ENCODE data around the gene PDE10A.

The PDE10A gene

DNA sequence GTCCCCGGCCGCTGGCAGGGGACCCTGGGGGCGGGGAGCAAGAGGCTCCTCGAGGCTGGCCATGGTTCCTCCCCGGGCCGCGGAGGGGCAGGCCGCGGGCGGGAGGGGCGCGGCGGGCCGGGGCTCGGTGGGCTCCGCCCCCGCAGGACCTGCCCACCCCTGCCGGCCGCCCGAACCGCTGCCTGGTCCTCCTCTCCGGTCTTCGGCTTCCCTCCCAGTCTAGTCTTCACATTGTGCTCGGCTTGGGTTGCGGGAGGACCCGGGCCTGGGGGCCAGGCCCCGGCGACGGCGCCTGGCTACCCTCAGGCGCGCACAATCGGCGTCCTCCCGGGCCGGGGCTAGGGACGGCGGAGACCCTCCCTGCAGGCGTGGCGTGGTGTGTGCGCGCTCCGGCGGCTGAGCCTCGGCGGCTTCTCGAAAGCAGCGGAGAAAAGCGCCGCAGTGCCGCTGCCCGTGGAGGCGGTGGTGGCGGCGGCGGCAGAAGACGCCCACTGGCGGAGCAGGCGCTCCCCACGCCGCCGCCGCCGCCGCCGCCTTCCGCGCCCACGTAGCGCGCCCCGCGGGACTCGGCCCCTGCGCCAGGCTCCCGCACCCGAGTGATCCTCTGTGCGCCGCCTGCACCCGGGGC lies at the start of gene PDE10A:
TSS of gene PDE10A (minus strand) at position 493 of the 628 bp plus-strand sequence. CDS start at position 63, 430 bp downstream.
- peak; percentile 49 for DNase-seq (ENCODE audit: low read depth, low spot score)

DNA sequence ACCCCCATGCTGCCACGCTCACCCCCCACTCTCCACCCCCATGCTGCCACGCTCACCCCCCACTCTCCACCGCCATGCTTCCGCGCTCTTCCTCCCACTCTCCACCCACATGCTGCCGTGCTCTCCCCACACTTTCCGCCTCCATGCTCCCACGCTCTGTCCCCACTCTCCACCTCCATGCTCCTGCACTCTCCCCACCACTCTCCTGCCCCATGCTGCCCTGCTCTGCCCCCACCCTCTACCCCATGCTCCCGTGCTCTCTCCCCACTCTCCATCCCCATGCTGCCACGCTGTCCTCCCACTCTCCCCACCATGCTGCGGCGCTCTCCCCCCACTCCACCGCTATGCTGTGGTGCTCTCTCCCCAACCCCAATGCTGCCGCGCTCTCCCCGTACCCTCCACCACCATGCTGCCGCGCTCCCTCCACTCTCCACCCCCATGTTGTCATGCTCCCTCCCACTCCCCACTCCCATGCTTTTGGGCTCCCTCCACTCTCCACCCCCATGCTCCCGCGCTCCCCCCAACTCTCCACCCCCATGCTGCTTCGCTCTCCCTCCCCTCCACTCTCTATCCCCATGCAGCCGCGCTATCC lies 46.0 kb upstream of the PDE10A start:
- no peak for DNase-seq (ENCODE audit: low read depth, low spot score)

- no peak for DNase-seq (ENCODE audit: low read depth, low spot score)
Observed at GRCh38 chr6:165707067-165707853, 44.2 kb upstream of the PDE10A start.

DNA sequence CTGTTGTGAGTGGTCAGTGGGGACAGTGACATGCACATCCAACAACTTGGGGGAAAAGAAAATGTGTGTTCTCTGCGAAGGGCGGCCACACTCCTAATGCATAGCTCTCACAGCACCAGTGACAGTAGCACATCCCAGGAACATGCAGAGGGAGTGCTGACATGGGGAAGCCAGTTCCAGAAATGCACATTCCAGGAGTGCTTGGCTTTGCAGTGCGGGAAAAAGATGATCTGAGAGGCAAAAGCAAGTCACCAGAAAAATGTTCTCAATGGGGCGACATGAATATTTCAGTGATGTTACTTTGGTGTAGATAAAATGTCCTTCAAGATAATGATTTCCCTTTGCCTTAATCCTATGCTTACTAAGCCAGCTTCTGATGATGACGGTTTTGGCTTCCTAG lies 42.9 kb upstream of the PDE10A start:
- no peak for DNase-seq (ENCODE audit: low read depth, low spot score)

- no peak for DNase-seq (ENCODE audit: low read depth, low spot score)
Observed at GRCh38 chr6:165704045-165704748, 41.2 kb upstream of the PDE10A start.

- DNase-seq (ENCODE audit: low read depth, low spot score): no peak
Observed at GRCh38 chr6:165702669-165703068, 39.6 kb upstream of the PDE10A start.

DNA sequence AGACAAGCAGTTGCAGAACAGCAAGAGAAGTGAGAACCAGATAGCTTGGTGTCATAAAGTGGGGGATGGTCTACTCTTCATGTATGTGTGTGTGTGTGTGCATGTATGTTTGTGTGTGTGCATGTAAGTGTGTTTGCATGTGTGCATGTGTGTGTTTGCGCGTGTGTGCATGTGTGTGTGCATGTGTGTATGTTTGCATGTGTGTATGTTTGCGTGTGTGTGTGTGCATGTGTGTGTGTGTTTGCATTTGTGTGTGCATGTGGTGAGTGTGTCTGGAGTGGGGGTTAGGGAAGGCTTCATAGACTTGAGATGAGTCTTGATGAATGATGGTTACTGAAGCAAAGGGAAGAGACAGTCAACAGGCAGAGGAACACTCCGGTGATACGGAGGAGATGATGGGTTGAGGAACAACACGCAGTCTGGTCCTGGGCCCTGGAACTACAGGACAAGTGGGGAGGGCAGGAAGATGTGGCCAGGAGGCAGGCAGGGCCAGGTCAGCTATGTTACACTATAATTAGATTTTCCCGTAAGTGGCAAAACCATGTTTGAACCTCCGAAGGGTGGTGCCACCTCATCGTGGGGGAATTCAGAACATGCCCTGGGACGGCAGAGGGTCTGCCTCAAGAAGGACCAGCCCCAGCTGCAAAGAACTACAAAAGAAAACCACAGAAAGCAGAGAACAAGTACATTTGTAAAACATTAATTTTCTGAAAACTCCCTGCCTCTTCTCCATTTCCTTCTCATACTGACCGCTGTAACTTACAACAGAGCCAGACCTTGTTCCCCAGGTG lies 38.7 kb upstream of the PDE10A start:
- DNase-seq (ENCODE audit: low read depth, low spot score): no peak

DNA sequence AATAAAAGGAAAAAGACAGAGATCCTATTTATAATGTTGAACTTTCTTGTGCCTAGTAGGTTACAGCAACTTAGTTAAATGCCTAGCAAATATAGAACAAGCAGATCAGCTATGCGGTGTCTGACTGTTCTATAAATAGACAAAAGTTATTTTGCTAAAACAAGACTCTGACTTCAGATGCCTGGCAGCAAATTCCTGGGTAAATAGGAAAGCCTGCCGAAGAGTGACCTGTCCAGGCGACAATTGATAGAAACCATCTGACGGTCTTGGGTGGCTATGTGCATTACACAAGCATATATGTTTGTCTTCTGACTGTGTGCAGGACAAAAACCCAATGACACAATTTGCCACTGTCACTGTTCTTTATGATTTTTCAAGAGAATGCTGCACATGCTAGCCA lies 38.0 kb upstream of the PDE10A start:
- no peak for DNase-seq (ENCODE audit: low read depth, low spot score)

- no peak for DNase-seq (ENCODE audit: low read depth, low spot score)
Observed at GRCh38 chr6:165698868-165699267, 35.8 kb upstream of the PDE10A start.

GRCh38 chr6:165697171-165697570 lies 34.1 kb upstream of the PDE10A start:
- no peak for DNase-seq (ENCODE audit: low read depth, low spot score)

DNA sequence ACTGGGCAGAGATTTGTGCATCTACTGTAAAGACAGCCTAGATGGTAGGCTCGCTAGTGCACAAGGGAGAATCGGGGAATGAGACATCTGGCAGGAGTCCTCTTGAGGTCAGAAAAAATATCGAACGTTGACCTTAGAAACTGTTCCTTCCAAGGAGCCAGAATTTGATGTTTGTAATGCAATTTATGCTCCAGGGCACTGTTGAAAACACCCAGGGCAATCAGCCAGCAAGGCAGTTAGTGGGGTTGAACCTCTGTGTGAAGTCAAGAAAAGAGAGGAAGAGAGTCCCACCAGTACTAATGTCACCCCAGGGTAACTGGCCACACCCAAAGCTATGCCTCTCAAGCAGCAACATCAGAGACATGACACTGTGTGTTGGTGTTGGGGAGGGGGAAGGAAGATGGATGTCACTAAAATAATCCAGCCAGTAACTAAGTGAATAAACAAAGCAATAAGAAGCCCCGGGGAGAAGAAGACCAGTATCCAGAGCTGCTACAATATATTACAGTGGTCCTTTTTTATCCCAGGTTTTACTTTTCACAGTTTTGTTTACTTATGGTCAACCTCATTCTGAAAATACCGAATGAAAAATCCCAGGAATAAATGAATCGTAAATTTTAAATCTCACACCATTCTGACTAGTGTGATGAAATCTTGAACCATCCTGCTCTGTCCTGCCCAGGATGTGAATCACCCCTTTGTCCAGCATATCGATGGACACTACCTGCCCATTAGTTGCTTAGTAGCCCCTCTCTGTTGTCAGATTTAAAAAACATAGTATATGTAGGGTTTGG lies 32.9 kb upstream of the PDE10A start:
- DNase-seq (ENCODE audit: low read depth, low spot score): no peak

DNA sequence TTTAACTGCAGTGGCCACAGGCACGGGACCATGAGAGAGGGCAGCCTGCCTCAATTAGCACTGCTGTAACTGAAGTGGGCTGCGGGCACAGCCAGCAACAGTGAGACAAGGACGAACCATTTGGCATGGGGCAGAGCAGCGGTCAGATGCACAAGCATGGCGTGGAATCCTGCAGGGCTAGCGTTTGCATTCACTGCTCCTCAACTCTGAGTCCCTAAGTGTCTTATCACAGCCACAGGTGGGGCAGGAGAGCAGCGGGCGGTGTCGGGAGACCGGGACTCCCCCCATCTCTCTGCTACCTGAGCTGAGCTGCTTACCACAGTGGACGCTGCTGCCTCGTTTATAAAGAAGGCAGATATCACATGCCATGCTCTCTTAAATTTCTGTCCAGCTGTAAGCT lies 31.3 kb upstream of the PDE10A start:
- DNase-seq (ENCODE audit: low read depth, low spot score): no peak

DNA sequence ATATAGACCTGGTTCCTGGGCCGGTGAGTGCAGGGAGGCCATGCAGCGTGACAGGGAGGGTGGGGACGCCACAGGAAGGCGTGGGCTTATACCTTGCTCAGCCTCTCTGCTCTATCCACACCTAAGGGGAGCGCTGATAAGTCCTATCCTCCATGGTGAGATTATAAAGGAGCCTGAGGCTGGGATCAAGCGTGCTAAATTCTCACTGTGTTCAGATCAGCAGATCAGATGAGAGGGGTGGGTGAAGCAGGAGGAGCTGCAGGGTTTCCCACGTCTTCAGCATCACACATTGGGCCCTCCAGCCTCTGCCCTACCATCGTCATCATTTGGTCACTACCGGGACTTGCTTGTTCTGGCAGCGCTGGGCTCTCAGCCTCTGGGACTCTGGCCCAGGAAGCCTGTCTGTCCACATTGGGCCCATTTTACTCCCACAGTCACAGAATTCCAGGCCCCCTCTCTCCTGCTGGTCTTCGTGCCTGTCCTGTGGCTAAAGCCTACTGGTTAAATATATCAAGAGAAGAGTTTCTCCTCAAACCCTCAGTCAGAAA lies 29.1 kb upstream of the PDE10A start:
- DNase-seq (ENCODE audit: low read depth, low spot score): no peak

GRCh38 chr6:165689699-165690098 lies 26.7 kb upstream of the PDE10A start:
- DNase-seq (ENCODE audit: low read depth, low spot score): no peak

- DNase-seq (ENCODE audit: low read depth, low spot score): no peak
Observed at GRCh38 chr6:165686596-165687365, 23.7 kb upstream of the PDE10A start.

- no peak for DNase-seq (ENCODE audit: low read depth, low spot score)
Observed at GRCh38 chr6:165685302-165685701, 22.3 kb upstream of the PDE10A start.

DNA sequence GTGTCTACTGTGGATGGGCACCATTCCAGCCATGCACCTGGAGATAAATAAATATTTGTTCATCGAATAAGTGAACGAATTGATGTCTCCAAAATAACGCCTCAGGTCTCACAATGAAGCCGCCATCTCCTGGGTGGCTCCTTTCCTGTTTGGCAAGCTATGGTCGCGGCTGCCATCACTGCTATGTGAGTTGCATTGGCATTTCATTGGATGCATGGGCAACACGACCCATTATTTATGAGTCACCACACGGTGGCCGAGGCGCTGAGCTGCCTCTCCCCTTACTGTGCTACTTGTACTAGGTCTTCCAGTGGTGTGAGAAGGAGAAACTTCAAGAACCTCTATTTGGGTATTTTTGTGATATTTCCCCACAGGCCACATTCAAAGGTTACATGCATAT lies 21.3 kb upstream of the PDE10A start:
- DNase-seq (ENCODE audit: low read depth, low spot score): no peak

DNA sequence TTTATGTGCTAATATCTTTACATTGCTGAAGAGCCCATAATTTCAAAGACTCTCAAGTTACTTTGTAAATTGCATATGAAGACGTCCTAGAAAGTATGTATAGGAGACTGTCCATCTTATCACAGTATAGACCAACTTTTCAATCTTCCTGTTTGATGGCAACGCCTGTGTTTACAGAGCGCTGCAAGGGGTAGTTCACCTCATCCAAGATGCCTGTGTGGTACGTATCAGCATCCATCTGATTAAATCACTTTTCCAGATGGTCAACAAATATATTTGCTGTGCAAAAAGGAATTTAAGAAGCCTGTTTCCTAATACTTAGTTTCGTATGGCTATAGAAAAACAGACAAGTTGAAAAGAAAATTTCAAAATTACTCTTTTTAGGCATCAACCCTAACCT lies 17.9 kb upstream of the PDE10A start:
- DNase-seq (ENCODE audit: low read depth, low spot score): no peak

GRCh38 chr6:165679326-165679725 lies 16.3 kb upstream of the PDE10A start:
- DNase-seq (ENCODE audit: low read depth, low spot score): peak; percentile 56

- DNase-seq (ENCODE audit: low read depth, low spot score): no peak
Observed at GRCh38 chr6:165678904-165679303, 15.9 kb upstream of the PDE10A start.

Data from ELF-1 (cell line).